K562 (cell line): ENCODE results near the gene CPSF4. TPM values are rescaled to one million over a fixed set of nuclear protein-coding genes. Genes with fewer than 3 reads are reported as not detected.
A peak's percentile ranks its signal among the peaks of the same experiment; 100 is the strongest.

Experiments used
- ATAC-seq: fragments of 200-7000 bp; cut with Tn5 transposase; 3 replicates; pipeline ENCODE4 v1.9.1; 2020; ENCODE audit warnings: moderate library complexity
- BruUV-seq: library from RNA; stranded (reverse); fragments of 400-500 nt; replicated peaks from 2 replicates; lab custom pipeline; 2021; lab: Mats Ljungman, UMichigan
- CTCF ChIA-PET: fragments of 300-600 bp; formaldehyde crosslinking; extraction: SDS; loops from one replicate; lab custom pipeline; 2021; ENCODE audit warnings: low intra/inter-chr PET ratio; lab: Yijun Ruan, JAX
- POLR2A ChIA-PET: fragments of 300-600, 350-650 bp; sonication (Branson Sonifier 250); formaldehyde crosslinking; extraction: SDS; loops from one replicate; lab custom pipeline; 2021; ENCODE audit warnings: antibody characterized with exemption, inconsistent platforms; lab: Yijun Ruan, JAX
- DNase-seq, 4 experiments: peaks; one replicate each; pipeline versions ENCODE4 v3.0.0 to v3.0.0-alpha.2; 2011 to 2018; ENCODE audit warnings: low spot score in 3 of 4, mixed read lengths in 3 of 4; ENCODE audit errors: extremely low read depth in 1 of 4
- FAIRE-seq: peaks from 2 replicates; lab custom pipeline; 2011; peaks lifted over from hg19 to GRCh38; lab: Jason Lieb, UNC
- H2AFZ ChIP-seq: 2 replicates; pipeline ENCODE4 v1.6.0; 2011; ENCODE audit warnings: low read depth, low read length, control low read depth, inconsistent platforms
- H3K27ac ChIP-seq: fragments of 200-600 bp; 3 replicates; pipeline ENCODE4 v1.8.0; 2011; ENCODE audit warnings: low read depth, mild to moderate bottlenecking, control low read depth, inconsistent platforms, low read length, moderate library complexity, mixed read lengths; ENCODE audit errors: extremely low read depth
- H3K27me3 ChIP-seq, 2 experiments: fragments of 300-600 bp in 1 of 2; 2 replicates in 1 of 2; 3 replicates in 1 of 2; pipeline versions ENCODE4 v1.6.0 to v1.8.0; 2011; ENCODE audit warnings: inconsistent platforms in 2 of 2, low read length in 2 of 2, mild to moderate bottlenecking in 1 of 2, mixed read lengths in 1 of 2, moderate library complexity in 1 of 2; ENCODE audit not compliant: control insufficient read depth in 2 of 2, insufficient read depth in 2 of 2
- H3K36me3 ChIP-seq: fragments of 300-600 bp; 3 replicates; pipeline ENCODE4 v1.8.0; 2011; ENCODE audit warnings: mild to moderate bottlenecking, low read length, inconsistent platforms; ENCODE audit not compliant: control insufficient read depth, insufficient read depth
- H3K4me1 ChIP-seq, 2 experiments: fragments of 200-600 bp in 1 of 2; replicated peaks in 1 of 2; 2 replicates in 1 of 2; 3 replicates in 1 of 2; pipeline versions ENCODE4 v1.5.1 to v1.8.0; 2011; ENCODE audit warnings: inconsistent platforms in 2 of 2, low read length in 2 of 2, mild to moderate bottlenecking in 1 of 2, mixed read lengths in 1 of 2, moderate library complexity in 1 of 2; ENCODE audit not compliant: control insufficient read depth in 2 of 2, insufficient read depth in 2 of 2
- H3K4me2 ChIP-seq: 2 replicates; pipeline ENCODE4 v1.6.1; 2011; ENCODE audit warnings: low read length, control low read depth, inconsistent platforms, mixed read lengths; ENCODE audit not compliant: insufficient read depth
- H3K4me3 ChIP-seq: fragments of 200-600 bp; sonication (generic), shearing (Covaris generic); 2 replicates; pipeline ENCODE4 v1.5.1; 2016; ENCODE audit warnings: control low read depth, inconsistent platforms
- H3K79me2 ChIP-seq: fragments of 200-600 bp; 3 replicates; pipeline ENCODE4 v1.8.0; 2011; ENCODE audit warnings: low read length, inconsistent platforms; ENCODE audit not compliant: control insufficient read depth, insufficient read depth
- H3K9ac ChIP-seq, 2 experiments: 2 replicates each; pipeline versions ENCODE4 v1.6.0 to v1.6.1; 2011; ENCODE audit warnings: low read depth in 2 of 2, low read length in 2 of 2, control low read depth in 1 of 2, inconsistent platforms in 1 of 2, mild to moderate bottlenecking in 1 of 2, mixed read lengths in 1 of 2; ENCODE audit not compliant: insufficient read depth in 1 of 2
- H3K9me1 ChIP-seq: one replicate; pipeline ENCODE4 v1.6.0; 2011; ENCODE audit warnings: inconsistent platforms, mild to moderate bottlenecking, low read length, moderate library complexity; ENCODE audit not compliant: control insufficient read depth, insufficient read depth
- H3K9me3 ChIP-seq: replicated peaks from 2 replicates; pipeline ENCODE4 v1.5.1; 2011; ENCODE audit warnings: low read depth, low read length, inconsistent platforms; ENCODE audit not compliant: control insufficient read depth, insufficient read depth
- H4K20me1 ChIP-seq: replicated peaks from 2 replicates; pipeline ENCODE4 v1.6.1; 2011; ENCODE audit warnings: low read length, inconsistent platforms, mixed read lengths; ENCODE audit not compliant: control insufficient read depth, insufficient read depth
- HSF4 ChIP-seq: fragments of 250-450 bp; sonication (Bioruptor Pico); IDR thresholded peaks from 2 replicates; pipeline ENCODE4 v2.1.2; 2022; ENCODE audit warnings: mild to moderate bottlenecking, moderate library complexity, borderline replicate concordance
- KAT8 ChIP-seq: fragments of 450-650 bp; IDR thresholded peaks from 2 replicates; pipeline ENCODE4 v1.6.1; 2016; ENCODE audit warnings: low read depth, mild to moderate bottlenecking
- NCOA1 ChIP-seq: fragments of 450-650 bp; IDR thresholded peaks from 2 replicates; pipeline ENCODE4 v1.6.1; 2016; ENCODE audit warnings: low read depth
- POLR2A ChIP-seq: fragments of 450-650 bp; conservative IDR thresholded peaks from 2 replicates; pipeline ENCODE4 v1.6.1; 2016
- POLR2AphosphoS5 ChIP-seq: IDR thresholded peaks from 2 replicates; pipeline ENCODE4 v1.6.1; 2011; ENCODE audit warnings: mild to moderate bottlenecking, low read depth, low read length, moderate library complexity; ENCODE audit not compliant: control insufficient read depth, insufficient read depth
- POLR2B ChIP-seq: fragments of 450-650 bp; IDR thresholded peaks from 2 replicates; pipeline ENCODE4 v1.6.1; 2018; ENCODE audit warnings: low read depth; ENCODE audit not compliant: partially characterized antibody
- POLR2G ChIP-seq: fragments of 200-400 bp; formaldehyde crosslinking; IDR thresholded peaks from 2 replicates; pipeline ENCODE4 v1.6.1; 2017; ENCODE audit warnings: low read depth, mild to moderate bottlenecking, antibody characterized with exemption, low read length, moderate library complexity
- RBM22 ChIP-seq: fragments of 200-400 bp; formaldehyde crosslinking; IDR thresholded peaks from 2 replicates; pipeline ENCODE4 v1.6.1; 2018; ENCODE audit warnings: low read length, low read depth; ENCODE audit not compliant: poor library complexity, severe bottlenecking
- ZFP30 ChIP-seq: fragments of 250-450 bp; sonication (Bioruptor Pico); IDR thresholded peaks from 2 replicates; pipeline ENCODE4 v1.8.0; 2022; ENCODE audit warnings: moderate library complexity, mild to moderate bottlenecking, inconsistent platforms, borderline replicate concordance
- ZHX1 ChIP-seq: fragments of 150-350 bp; conservative IDR thresholded peaks from 2 replicates; pipeline ENCODE4 v1.6.1; 2014; ENCODE audit warnings: low read length
- WGBS: fragments of 100-300 bp; shearing (Covaris generic); methylation state at CpG from one replicate; pipeline ENCODE4 v1.1.6; 2016; ENCODE audit warnings: low coverage, mixed read lengths; ENCODE audit not compliant: insufficient coverage; ENCODE audit errors: missing lambda C conversion rate; 5-methylcytosine and 5-hydroxymethylcytosine counted together
- in situ Hi-C: fragments of 300-500 bp; cut with MboI; formaldehyde crosslinking; loops from 4 replicates; pipeline ENCODE4 v1.15.0; 2018; ENCODE audit warnings: inconsistent platforms, mixed read lengths
- intact Hi-C: fragments of 100-400 bp; cut with micrococcal nuclease; formaldehyde crosslinking; loops from 2 replicates; pipeline ENCODE4 v1.14.2; 2022
- polyA plus RNA-seq, 8 experiments: library from polyadenylated mRNA; depleted of rRNA in 4 of 8; stranded (reverse) in 5 of 8; unstranded in 3 of 8; fragments of >200 nt; fragmentation: Nextera tagmentation in 2 of 8; fragmentation: Illumina TruSeq in 1 of 8; extraction: Ambion mirVana in 2 of 8; extraction: Trizol in 1 of 8; gene quantifications; 2 replicates each; pipeline versions ENCODE4 v1.2.1 to v1.2.3, GENCODE V29; 2011 to 2014; ENCODE audit warnings: inconsistent platforms in 1 of 8, missing spikeins in 1 of 8
- total RNA-seq, 7 experiments: library from RNA; depleted of rRNA in 6 of 7; stranded (reverse); fragments of >200 nt in 6 of 7; fragmentation: Illumina TruSeq in 2 of 7; extraction: Trizol in 2 of 7; gene quantifications; 2 replicates each; pipeline versions ENCODE4 v1.2.1 to v1.2.3, GENCODE V29; 2011 to 2021; ENCODE audit warnings: low replicate concordance in 1 of 7
- TF ChIP-seq, protein P1 (sequence below): fragments of 250-450 bp; sonication (Bioruptor Pico); IDR thresholded peaks from 2 replicates; pipeline ENCODE4 v1.5.0; 2020; ENCODE audit warnings: mild to moderate bottlenecking, borderline replicate concordance
- TF ChIP-seq, protein P2 (sequence below): sonication (generic); formaldehyde crosslinking; IDR thresholded peaks from 2 replicates; pipeline ENCODE4 v1.8.0; 2022; ENCODE audit warnings: missing genetic modification reagents, mild to moderate bottlenecking, moderate library complexity, borderline replicate concordance

The CPSF4 gene
- total and polyA plus RNA-seq, 9 of the 15 experiments (the other 6 are each of a cell fraction or from before 2014, with no cell fraction given) = 16.9 to 118 (median 71.7) TPM

DNA sequence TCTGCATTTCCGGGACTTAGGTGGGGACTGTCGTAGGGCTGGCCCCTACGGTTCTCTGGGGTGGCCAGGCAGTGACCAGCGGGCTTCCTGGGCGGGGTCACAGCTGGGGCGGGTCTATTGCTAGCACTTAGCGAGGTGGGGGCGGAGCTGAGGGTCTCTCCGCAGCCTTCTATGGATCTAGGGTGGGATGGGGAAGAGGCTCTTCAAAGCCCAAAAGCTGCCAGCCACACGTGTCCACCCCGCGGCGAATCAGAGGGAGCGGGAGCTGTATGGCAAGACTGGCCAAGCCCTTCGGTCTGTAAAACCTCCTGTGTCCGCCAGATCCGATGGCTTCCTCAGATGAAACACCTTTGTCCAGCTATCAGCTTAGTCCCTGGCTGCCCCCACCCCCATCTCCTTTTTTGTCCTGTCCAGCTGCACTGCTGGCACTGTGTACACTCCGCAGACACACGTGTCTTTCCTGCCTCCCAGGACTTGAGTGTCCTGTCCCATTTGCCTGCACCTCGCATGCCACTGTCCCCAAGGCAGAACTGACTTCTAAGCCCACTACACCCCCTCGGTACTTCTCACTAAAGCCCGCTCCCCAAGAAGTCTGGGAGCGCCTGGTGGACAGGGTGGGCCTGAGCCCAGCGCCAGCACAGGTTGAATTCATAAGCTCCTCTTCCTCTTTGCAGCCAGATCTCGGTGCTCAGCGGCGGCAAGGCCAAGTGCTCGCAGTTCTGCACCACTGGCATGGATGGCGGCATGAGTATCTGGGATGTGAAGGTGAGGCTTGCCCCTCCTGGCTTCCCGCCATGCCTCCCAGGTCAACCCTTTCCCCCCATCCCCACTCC lies 45.2 kb upstream of the CPSF4 start (continued):
- TF ChIP-seq RBM22 = peak; percentile 7
- TF ChIP-seq, protein P1, sequence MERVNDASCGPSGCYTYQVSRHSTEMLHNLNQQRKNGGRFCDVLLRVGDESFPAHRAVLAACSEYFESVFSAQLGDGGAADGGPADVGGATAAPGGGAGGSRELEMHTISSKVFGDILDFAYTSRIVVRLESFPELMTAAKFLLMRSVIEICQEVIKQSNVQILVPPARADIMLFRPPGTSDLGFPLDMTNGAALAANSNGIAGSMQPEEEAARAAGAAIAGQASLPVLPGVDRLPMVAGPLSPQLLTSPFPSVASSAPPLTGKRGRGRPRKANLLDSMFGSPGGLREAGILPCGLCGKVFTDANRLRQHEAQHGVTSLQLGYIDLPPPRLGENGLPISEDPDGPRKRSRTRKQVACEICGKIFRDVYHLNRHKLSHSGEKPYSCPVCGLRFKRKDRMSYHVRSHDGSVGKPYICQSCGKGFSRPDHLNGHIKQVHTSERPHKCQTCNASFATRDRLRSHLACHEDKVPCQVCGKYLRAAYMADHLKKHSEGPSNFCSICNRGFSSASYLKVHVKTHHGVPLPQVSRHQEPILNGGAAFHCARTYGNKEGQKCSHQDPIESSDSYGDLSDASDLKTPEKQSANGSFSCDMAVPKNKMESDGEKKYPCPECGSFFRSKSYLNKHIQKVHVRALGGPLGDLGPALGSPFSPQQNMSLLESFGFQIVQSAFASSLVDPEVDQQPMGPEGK (CRISPR knock-in tag) = no peak
- no peak for TF ChIP-seq KAT8

DNA sequence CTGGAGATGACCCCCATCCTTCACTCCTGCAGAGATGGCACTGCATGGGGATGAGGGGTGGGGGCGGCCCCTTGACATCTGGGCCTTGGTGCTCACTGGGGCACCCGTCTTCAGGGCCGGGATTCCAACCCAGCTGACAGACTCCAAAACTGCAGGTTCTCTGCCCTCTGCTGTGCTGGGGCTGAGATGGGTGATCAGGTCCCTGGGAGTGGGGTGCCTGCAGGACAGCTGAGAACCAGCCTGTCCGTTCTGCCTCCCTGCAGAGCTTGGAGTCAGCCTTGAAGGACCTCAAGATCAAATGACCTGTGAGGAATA lies 44.6 kb upstream of the CPSF4 start:
- no peaks in the 10 kb centered on the region for H3K27me3 ChIP-seq
- in situ Hi-C loops = no loop called here
- BruUV-seq = no TSS peak
- no peak for TF ChIP-seq ZFP30 (CRISPR knock-in tag)
- TF ChIP-seq POLR2AphosphoS5 = 0 out of 2 replicates have a peak, but pooled peaks have one; percentile 38
- TF ChIP-seq, protein P2, sequence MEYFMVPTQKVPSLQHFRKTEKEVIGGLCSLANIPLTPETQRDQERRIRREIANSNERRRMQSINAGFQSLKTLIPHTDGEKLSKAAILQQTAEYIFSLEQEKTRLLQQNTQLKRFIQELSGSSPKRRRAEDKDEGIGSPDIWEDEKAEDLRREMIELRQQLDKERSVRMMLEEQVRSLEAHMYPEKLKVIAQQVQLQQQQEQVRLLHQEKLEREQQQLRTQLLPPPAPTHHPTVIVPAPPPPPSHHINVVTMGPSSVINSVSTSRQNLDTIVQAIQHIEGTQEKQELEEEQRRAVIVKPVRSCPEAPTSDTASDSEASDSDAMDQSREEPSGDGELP = no peak
- TF ChIP-seq POLR2B = peak; percentile 31
- TF ChIP-seq POLR2G = peak; percentile 58
- no peak for TF ChIP-seq HSF4 (CRISPR knock-in tag)
- no peak for TF ChIP-seq ZHX1
- 0 out of 2 replicates have a peak, but pooled peaks have one; percentile 3 for TF ChIP-seq POLR2A
- TF ChIP-seq NCOA1 = no peak
- no peak for ATAC-seq
- H2AFZ ChIP-seq = no peak overlapping the region
- H3K27ac ChIP-seq = no peak overlapping the region
- ChIA-PET POLR2A (interaction anchor here (0.5 to 4.7 kb wide), 4 partner anchors 14 to 389 kb away, joined by 3 to 35 read pairs (median 3); partner anchors contain the start of genes BUD31, PDAP1 and ZNF394), CTCF (no interaction called here)
- no peak overlapping the region for H3K4me3 ChIP-seq
- no peak overlapping the region for H3K4me2 ChIP-seq
- H3K9me1 ChIP-seq = no peaks in the 10 kb centered on the region
- intact Hi-C loops = no loop called here
- peaks cover 0 to 37% of the 10 kb centered on the region in 2 experiments; a peak in 2 of 5 replicates for H3K4me1 ChIP-seq
- H3K9me3 ChIP-seq = no peaks in the 10 kb centered on the region
- H3K79me2 ChIP-seq = no peaks in the 10 kb centered on the region
- no peak for FAIRE-seq
- no peak for DNase-seq
- peak overlapping the region in 1 of 2 experiments; percentile 64; a peak in 1 of 4 replicates for H3K9ac ChIP-seq
- 89% methylated on average over 4 of the region's 4 CpGs for WGBS
- peaks cover 22% of the 10 kb centered on the region; the same call in 1 of the 2 replicates for H4K20me1 ChIP-seq
- peaks cover 96% of the 10 kb centered on the region for H3K36me3 ChIP-seq
